HG03066 (cell line): ENCODE data around the gene BAIAP3.

Source experiments
- ATAC-seq: cut with Tn5 transposase; IDR thresholded peaks from one replicate; pipeline ENCODE4 v1.9.1; 2021; ENCODE audit warnings: low read depth; ENCODE audit not compliant: unreplicated experiment

The BAIAP3 gene

DNA sequence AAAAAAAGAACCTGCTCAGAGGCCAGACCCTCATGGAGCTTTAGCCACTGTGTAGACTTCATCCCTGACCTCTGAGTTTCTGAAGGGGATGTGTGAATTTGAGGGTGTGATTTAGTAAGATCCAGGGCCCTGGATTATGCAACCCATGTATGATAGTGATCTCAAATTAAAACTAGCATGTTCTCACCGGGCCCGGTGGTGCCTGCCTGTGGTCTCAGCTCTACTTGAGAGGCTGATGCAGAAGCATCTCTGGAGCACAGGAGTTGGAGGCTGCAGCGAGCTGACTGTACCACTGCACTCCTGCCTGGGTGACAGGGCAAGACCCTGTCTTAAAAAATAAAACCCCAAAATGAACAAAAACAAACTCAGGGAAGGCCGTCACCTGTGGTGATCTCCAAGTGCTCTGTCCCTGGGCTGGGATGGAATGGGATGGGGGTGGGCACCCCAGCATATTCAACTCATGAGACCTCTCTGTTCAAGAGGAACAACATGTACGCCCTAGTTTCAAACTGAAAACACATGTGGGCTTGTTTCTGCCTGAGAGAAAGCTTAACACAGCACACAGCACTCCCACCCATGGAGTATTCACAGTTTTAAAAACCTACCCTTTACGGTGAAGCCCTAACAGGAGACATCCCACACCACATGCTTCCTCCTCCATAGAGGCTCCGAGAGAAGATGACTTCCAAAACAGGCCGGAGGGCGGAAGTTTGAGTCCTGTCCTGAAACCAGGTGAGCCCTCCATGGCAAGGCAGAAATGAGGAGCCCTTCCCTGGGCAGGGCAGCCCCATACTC, 48.4 kb downstream of the BAIAP3 start:
- ATAC-seq: no peak

DNA sequence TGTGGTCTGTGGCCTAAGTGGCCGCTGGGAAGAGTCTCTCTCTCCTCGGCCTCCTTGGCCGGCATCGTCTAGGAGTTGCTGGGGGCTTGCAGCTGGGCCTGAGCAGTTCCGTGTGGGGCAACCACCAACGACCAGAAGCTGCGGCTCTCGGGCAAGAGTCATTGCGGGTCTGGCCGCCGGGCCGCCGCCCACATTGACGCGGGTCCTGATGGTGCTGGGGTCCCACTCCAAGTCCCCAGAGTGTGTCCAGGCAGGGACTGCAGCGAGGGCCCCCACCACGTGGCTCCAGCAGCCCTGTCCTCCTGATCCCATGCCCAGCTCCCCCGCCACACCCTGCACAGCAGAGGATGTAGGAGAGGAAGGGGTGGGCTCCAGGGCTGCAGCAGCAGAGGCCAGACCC, 50.1 kb downstream of the BAIAP3 start:
- ATAC-seq: no peak

DNA sequence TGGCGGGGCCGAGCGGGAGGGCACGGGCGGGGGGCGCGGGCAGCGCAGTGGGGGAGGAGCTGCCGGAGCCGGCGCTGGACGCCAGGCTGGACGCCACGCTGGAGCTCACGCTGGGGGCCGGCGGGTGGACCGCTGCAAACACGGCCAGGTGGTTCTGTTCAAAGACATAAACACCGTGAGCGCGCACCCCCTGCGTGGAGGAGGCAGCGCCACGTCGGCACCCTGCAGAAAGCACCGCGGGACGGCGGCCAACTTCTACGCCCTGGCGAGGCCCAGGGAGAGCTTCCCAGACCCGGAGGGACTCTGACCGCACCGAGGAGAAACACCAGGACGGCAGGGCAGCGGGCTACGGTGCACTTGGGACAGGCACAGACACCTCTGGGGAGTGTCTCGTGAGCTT, 51.8 kb downstream of the BAIAP3 start:
- no peak for ATAC-seq

DNA sequence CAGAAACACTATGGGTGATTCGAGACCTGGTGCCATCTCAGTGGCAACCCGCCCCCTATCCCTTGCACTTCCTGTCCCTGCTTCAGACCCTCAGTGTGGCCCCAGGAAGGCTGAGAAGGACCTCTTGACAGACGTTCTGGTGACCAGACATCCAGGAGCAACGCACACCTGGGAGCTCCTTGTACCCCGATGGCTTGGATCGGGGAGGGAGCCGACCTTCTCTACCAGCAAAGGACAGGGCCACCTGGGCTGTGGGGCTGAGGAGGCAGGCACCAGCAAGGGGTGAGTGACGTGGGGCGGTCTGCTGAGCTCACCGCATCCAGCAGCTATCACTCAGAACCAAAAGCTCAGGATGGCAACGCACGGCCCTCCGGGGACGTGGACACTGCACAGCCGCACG, 53.9 kb downstream of the BAIAP3 start:
- no peak for ATAC-seq

DNA sequence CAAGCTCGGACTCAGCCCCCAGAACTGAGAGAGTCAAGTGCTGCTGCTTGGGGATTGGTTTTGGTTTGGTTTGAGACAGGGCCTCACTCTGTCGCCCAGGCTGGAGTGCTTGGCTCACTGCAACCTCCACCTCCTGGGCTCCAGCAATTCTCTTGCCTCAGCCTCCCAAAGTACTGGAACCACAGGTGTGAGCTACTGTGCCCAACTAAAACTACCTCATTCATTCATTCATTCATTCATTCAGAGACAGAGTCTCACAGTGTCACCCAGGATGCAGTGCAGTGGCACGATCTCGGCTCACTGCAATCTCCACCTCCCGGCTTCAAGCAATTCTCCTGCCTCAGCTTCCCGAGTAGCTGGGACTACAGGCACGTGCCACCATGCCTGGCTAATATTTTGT, 56.3 kb downstream of the BAIAP3 start:
- ATAC-seq: no peak

DNA sequence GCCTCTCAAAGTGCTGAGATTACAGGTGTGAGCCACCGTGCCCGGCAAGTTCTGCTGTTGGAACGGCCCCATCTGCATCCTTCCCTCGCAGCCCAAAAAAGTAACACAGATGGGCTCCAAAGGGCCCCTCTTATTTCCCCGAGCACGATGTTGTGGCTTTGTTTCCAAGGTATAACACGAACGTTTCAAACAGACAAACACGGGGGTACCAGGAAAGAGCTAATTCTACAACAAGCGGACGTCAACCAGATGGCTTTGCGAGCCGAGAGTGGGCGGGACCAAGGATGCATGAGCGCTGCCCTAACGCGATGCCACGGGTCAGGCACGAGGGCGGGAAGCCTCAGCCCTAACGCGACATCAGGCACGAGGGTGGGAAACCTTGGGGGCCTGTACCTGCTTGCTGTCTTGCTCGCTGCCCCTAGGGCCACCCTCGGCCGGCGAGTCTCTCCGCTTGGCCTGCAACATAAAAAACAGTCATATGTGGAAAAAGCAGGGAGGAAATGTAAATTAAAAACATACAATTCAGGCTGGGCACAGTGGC, 56.9 kb downstream of the BAIAP3 start:
- ATAC-seq: no peak

DNA sequence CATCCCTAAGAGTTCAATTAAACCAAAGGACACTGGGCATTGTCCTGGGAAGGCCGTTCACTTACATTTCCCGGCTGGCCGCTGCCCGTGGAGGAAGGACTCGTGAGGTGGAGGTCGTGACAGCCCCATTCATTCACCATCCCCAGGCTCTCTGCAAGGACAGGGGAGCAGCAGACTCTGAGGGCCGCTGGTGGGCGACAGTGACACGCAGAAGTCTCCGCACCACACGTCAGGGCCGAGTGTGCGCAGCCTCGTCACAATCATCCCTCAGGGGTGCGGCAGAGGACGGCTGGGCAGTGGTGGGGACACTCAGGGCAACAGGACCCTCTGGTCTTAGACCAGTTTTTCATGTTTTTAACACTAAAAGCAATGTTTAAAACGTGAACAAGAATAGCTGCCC, 59.4 kb downstream of the BAIAP3 start:
- ATAC-seq: no peak

DNA sequence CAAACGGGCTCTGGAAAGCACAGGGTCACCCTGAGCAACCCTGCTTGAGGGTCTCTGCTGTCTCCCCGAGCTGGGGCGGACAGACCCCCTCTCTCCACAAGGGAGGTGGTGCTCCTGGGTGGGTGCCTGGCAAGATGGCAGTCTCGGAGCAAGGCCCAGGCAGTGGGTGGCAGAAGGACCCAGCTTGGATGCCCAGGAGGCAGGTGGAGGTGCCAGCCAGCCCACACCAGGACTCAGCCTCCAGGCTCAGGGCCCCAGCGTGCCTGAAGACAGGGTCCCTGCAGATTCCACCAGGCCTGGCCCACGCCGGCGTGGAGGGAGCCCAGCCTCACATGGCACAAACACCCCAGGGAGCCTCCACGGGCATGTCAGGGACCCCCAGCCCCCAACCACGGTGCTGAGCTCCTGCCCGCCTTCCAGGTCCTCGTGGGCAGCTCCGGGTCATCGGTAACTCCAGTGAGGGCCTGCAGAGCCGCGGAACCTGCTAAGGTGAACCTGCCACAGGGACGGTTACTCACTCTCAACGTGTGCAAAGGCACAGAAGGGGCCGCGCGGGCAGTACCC, 60.2 kb downstream of the BAIAP3 start:
- ATAC-seq: no peak

DNA sequence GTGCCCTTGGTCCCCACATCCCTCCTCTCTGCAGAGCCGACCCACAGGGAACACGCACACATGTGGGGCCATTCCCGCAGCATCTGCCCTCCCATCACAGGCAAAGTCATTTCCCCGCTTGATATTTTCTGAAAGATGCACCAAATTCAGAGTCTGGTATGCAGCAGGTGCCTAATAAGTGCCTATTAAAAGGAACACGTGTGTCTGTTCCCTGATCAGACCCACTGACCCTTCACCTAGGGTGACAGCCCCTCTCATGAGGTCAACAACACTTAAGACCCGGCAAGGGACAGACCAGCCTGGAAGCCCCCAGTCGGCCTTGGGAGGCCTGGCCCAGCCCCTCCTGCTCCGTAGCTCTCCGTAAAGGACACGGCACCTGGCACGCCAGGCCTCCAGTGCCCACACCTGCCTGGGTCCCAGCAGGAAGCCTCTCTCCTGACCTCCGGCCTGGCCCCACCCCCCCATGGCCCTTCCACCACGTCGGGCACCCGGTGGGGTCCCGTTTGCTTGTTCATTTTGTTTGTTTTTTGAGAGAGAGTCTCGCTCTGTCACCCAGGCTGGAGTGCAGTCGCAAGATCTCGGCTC, 61.0 kb downstream of the BAIAP3 start:
- ATAC-seq: no peak

DNA sequence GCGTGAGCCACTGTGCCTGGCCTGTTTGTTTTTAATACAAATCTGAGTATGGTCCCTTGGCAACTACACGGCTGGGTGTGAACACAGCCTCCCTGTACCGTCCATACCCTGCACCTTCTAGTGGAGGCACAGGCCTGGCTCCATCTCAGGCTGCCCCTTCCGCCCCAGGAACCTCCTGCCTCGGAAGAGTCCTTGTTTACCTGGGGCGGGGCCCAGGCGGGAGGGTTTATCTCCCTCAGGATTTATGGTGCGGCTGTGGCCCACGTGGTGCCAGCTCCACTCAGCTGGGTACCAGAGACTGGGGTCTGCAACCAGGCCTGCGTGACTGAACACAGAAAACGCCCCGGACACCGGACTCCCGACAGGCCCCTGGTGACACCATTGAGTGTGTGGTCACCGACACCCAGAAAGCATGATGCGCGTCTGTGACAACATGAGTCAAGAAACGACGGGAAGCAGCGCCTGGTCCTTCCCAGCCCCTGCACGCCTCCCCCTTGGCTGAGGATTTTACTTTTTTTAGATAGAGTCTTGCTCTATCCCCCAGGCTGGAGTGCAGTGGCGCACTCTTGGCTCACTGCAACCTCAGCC, 62.1 kb downstream of the BAIAP3 start:
- ATAC-seq: no peak

DNA sequence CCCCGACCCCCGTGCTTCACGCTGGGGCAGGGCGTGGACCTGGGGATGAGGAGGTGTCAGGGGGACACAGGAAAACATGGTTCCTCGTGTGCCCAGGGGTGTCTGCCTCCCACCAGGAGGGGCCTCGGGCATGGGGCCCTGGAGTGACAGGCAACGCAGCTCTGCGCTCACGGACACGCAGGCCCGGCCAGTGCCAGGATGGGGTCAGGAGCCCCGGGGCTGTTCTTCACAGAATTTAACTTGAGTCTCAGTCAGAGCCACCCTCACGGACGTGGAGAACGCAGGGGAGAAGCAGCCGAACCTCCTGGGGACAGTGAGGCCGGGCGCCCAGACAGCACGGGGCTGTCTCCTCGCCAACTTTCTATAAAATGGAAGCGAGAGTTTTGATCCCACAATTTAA, 64.3 kb downstream of the BAIAP3 start:
- ATAC-seq: no peak

DNA sequence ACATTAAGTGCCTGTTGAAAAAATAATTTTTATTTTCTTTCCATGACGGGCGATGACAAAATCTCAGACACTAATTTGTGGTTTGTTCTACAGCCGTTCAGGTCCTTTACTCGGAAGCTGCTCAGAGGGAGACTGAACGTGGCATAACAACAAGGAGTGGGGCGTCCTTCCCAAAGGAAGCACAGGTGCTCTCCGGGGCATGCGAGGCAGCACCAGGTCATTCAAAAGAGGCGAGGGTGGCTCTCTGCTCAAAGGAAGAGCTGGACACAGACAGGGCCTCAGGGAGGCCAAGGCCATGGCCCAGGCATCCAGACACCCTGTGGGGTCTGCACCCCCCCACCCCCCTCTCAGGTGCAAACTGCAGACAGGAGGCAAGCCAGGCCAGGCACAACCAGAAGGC, 64.9 kb downstream of the BAIAP3 start:
- no peak for ATAC-seq
